Tibial artery (tissue), 4 donors: ENCODE results near the gene MSS51.

ENCODE experiments used
- DNase-seq, 2 donors: peaks; one replicate each; pipeline ENCODE4 v3.0.0-alpha.2; 2019
- H3K27ac ChIP-seq, 2 donors: fragments of 200-600 bp; sonication (generic) in 1 of 2; 1 replicate in 1 of 2; 2 replicates in 1 of 2; pipeline ENCODE4 v1.5.1; 2018 to 2019; ENCODE audit warnings: mild to moderate bottlenecking in 1 of 2
- H3K27me3 ChIP-seq, 2 donors: fragments of 200-600 bp; sonication (generic) in 1 of 2; one replicate each; pipeline versions ENCODE4 v1.5.1 to v1.6.0; 2016 to 2019
- H3K36me3 ChIP-seq, 3 donors: fragments of 200-600 bp; sonication (generic) in 2 of 3; one replicate each; pipeline ENCODE4 v1.5.1; 2016 to 2019; ENCODE audit warnings: mild to moderate bottlenecking in 2 of 3
- H3K4me1 ChIP-seq, 4 donors: fragments of 200-600 bp; sonication (generic) in 2 of 4; 1 replicate in 3 of 4; 2 replicates in 1 of 4; pipeline ENCODE4 v1.5.1; 2016 to 2019
- H3K4me3 ChIP-seq, 2 donors: fragments of 200-600 bp; sonication (generic) in 1 of 2; 1 replicate in 1 of 2; 2 replicates in 1 of 2; pipeline ENCODE4 v1.5.1; 2018 to 2019; ENCODE audit warnings: mild to moderate bottlenecking in 2 of 2
- H3K9me3 ChIP-seq, 3 donors: fragments of 200-600 bp; sonication (generic) in 1 of 3; one replicate each; pipeline ENCODE4 v1.5.1; 2016 to 2019
- CTCF ChIP-seq, 2 experiments: fragments of 200-600 bp in 1 of 2; fragments of 450-650 bp in 1 of 2; IDR thresholded peaks; one replicate each; pipeline ENCODE4 v1.5.1; 2017 to 2019; ENCODE audit warnings: antibody characterized with exemption in 2 of 2, mild to moderate bottlenecking in 1 of 2, moderate library complexity in 1 of 2
- intact Hi-C: fragments of 100-400 bp; cut with DNase I; formaldehyde crosslinking; loops from one replicate; pipeline ENCODE4 v1.15.0; 2023; ENCODE audit warnings: low total_unique reads

MSS51 gene

DNA sequence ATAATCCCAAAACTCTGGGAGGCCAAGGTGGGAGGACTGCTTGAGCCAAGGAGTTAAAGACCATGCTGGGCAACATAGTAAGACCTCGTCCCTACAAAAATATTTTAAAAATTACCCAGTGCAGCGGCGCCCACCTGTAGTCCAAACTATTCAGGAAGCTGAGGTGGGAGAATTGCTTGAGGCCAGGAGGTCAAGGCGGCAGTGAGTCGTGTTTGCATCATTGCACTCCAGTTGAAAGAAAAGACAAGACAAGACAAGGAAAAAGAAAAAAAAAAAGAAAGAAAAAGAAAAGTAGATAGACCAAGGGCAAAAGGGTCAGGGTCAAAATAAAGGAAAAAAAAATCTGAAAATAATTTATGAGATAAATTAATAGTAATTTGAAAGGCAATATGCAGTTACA, 25.3 kb downstream of the MSS51 start:
- H3K9me3 ChIP-seq: no peaks in the 10 kb centered on the region

DNA sequence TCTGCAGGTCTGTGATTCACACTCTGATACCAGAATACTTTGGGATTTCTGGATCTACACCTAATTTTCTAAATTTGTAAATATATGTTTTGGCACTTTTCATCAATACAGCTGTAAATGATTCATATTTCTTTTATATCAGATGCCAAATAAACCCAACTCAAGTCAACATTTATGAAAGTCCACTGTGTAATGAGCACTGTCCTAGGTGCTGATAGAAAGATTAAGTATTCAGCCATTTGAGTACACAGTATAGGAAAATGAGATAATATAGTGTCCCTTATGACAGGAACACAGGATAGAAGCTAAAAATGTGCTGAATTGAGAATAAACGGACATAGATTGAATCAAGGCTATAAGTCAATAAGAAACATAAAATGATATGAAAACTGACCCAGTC, 25.9 kb downstream of the MSS51 start:
- H3K36me3 ChIP-seq: peaks cover 0 to 10% (median 0%) of the 10 kb centered on the region in 3 donors
- no peaks in the 10 kb centered on the region for H3K9me3 ChIP-seq
- intact Hi-C loops: no loop called here
- no peak overlapping the region for H3K4me3 ChIP-seq
- no peak for TF ChIP-seq CTCF (IDR thresholded peaks at IDR 0.05)
- peaks cover 0 to 31% (median 10%) of the 10 kb centered on the region in 4 donors for H3K4me1 ChIP-seq
- no peak for DNase-seq
- H3K27me3 ChIP-seq: no peaks in the 10 kb centered on the region
- no peak overlapping the region for H3K27ac ChIP-seq

More for the DNA sequence above, 25.3 kb downstream of the MSS51 start:
- TF ChIP-seq CTCF (IDR thresholded peaks at IDR 0.05): no peak
- no peaks in the 10 kb centered on the region for H3K27me3 ChIP-seq
- no peak for DNase-seq
- intact Hi-C loops: no loop called here
- peaks cover 0 to 10% (median 0%) of the 10 kb centered on the region in 3 donors for H3K36me3 ChIP-seq
- H3K4me1 ChIP-seq: peaks cover 0 to 34% (median 14%) of the 10 kb centered on the region in 4 donors
- no peak overlapping the region for H3K27ac ChIP-seq
- H3K4me3 ChIP-seq: no peak overlapping the region

GRCh38 chr10:73406846-73407245, 26.5 kb downstream of the MSS51 start:
- Histone ChIP-seq H3K4me3 (no peak overlapping the region), H3K4me1 (peaks cover 0 to 25% (median 5%) of the 10 kb centered on the region in 4 donors), H3K27ac (no peak overlapping the region), H3K9me3 (no peaks in the 10 kb centered on the region), H3K36me3 (peaks cover 0 to 10% (median 0%) of the 10 kb centered on the region in 3 donors), H3K27me3 (no peaks in the 10 kb centered on the region)
- no peak for DNase-seq
- intact Hi-C loops: no loop called here
- no peak for TF ChIP-seq CTCF (IDR thresholded peaks at IDR 0.05)

DNA sequence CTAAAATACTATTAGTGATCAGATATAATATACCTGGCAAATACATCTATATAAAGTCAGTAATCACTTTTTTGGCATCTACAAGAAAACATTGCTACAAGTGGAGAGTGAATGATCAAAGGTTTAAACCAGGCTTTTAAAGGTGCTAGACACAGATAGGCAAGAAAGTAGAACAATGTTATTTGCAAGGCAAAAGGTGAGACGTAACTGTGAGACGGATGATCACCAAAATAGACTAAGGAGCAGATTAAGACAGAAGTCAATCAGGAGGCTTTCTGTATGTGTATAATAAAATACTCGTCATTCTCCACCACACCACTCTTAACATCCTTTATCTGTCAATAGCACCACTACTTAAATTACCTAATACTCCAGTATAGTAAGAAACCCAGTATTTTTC, 27.8 kb downstream of the MSS51 start:
- H3K36me3 ChIP-seq: peaks cover 0 to 10% (median 0%) of the 10 kb centered on the region in 3 donors
- no peaks in the 10 kb centered on the region for H3K27me3 ChIP-seq
- no peak for DNase-seq
- TF ChIP-seq CTCF (IDR thresholded peaks at IDR 0.05): no peak
- H3K27ac ChIP-seq: no peak overlapping the region
- H3K4me3 ChIP-seq: no peak overlapping the region
- H3K9me3 ChIP-seq: no peaks in the 10 kb centered on the region
- intact Hi-C loops: no loop called here
- H3K4me1 ChIP-seq: peaks cover 0 to 23% (median 5%) of the 10 kb centered on the region in 4 donors

DNA sequence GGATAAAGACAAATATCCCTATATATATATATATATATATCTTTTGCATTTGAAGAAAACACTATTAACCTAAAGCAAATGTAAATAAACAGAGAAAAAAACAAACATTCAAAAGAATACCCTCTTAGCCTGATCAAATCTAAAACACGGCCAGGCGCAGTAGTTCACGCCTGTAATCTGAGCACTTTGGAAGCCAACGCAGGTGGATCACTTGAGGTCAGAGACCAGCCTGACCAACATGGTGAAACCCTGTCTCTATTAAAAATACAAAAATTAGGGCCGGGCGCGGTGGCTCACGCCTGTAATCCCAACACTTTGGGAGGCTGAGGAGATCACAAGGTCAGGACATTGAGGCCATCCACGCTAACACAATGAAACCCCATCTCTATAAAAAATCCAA, 28.7 kb downstream of the MSS51 start:
- Histone ChIP-seq H3K36me3 (peaks cover 0 to 13% (median 2%) of the 10 kb centered on the region in 3 donors), H3K4me3 (no peak overlapping the region), H3K27ac (no peak overlapping the region), H3K4me1 (peaks cover 0 to 20% (median 5%) of the 10 kb centered on the region in 4 donors), H3K9me3 (no peaks in the 10 kb centered on the region), H3K27me3 (no peaks in the 10 kb centered on the region)
- no peak for DNase-seq
- intact Hi-C loops: no loop called here
- TF ChIP-seq CTCF (IDR thresholded peaks at IDR 0.05): no peak

DNA sequence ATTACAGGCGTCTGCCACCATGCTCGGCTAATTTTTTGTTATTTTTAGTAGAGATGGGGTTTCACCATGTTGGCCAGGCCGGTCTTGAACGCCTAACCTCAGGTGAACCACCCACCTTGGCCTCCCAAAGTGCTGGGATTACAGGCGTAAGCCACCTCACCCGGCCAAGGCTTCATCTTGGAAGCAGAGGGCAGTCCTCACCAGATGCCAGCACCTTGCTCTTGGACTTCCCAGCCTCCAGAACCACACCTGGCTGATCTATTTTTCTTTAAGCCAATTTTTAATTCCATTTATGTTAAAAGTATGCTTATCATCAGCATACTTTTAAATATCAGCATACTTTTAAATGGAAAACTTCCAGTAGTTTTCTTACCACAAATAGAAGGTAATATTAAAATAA, 31.7 kb downstream of the MSS51 start:
- DNase-seq: no peak
- H3K27me3 ChIP-seq: no peaks in the 10 kb centered on the region
- H3K36me3 ChIP-seq: peaks cover 16 to 28% (median 26%) of the 10 kb centered on the region in 3 donors
- intact Hi-C loops: no loop called here
- peaks cover 0 to 9% (median under 1%) of the 10 kb centered on the region in 4 donors for H3K4me1 ChIP-seq
- H3K4me3 ChIP-seq: no peak overlapping the region
- H3K27ac ChIP-seq: no peak overlapping the region
- TF ChIP-seq CTCF (IDR thresholded peaks at IDR 0.05): no peak
- H3K9me3 ChIP-seq: no peaks in the 10 kb centered on the region
